Measurements from ENCODE around the gene METTL18. TPM values are rescaled to one million over a fixed set of nuclear protein-coding genes. Genes with fewer than 3 reads are reported as not detected.
A peak's percentile ranks its signal among the peaks of the same experiment; 100 is the strongest.

Gene METTL18
- total RNA-seq, result 9.9 TPM
- 1 to 10 TPM; 5.7 to 9.8 (median 7.7) TPM for polyA plus RNA-seq (ENCODE audit: insufficient read depth in 1 of 8, insufficient read length in 8 of 8, low replicate concordance in 1 of 8)
- long read RNA-seq, donor 1, partial matches to known transcripts, result 0 of 3 reads
- long read RNA-seq, donor 1, other reads (novel, unspliced or antisense), result 0 of 3 reads
- long read RNA-seq, donor 2, partial matches to known transcripts, result 0 of 1 reads
- long read RNA-seq, donor 2, other reads (novel, unspliced or antisense), result 0 of 1 reads
- long read RNA-seq, donor 3, partial matches to known transcripts, result 0 of 1 reads
- long read RNA-seq, donor 3, other reads (novel, unspliced or antisense), result 0 of 1 reads
- long read RNA-seq, donor 4, partial matches to known transcripts, result 0 of 2 reads
- long read RNA-seq, donor 4, other reads (novel, unspliced or antisense), result 0 of 2 reads
- long read RNA-seq, donor 5, transcript METTL18-202 (2 exons, 1,521 nt), result major isoform, 11 of 11 reads
- long read RNA-seq, donor 5, partial matches to known transcripts, result 0 of 11 reads
- long read RNA-seq, donor 5, other reads (novel, unspliced or antisense), result 0 of 11 reads
- long read RNA-seq, donor 6, partial matches to known transcripts, result 0 of 5 reads
- long read RNA-seq, donor 6, other reads (novel, unspliced or antisense), result 0 of 5 reads
- long read RNA-seq, donor 7, partial matches to known transcripts, result 0 of 2 reads
- long read RNA-seq, donor 7, other reads (novel, unspliced or antisense), result 0 of 2 reads
- long read RNA-seq, donor 8, partial matches to known transcripts, result 0 of 6 reads
- long read RNA-seq, donor 8, other reads (novel, unspliced or antisense), result 0 of 6 reads
- long read RNA-seq, donor 9, partial matches to known transcripts, result 0 of 1 reads
- long read RNA-seq, donor 9, other reads (novel, unspliced or antisense), result 0 of 1 reads
- long read RNA-seq, donor 10, transcript METTL18-202 (2 exons, 1,521 nt), result major isoform, 5 of 5 reads
- long read RNA-seq, donor 10, partial matches to known transcripts, result 0 of 5 reads
- long read RNA-seq, donor 10, other reads (novel, unspliced or antisense), result 0 of 5 reads
- long read RNA-seq, donor 11, partial matches to known transcripts, result 0 of 5 reads
- long read RNA-seq, donor 11, other reads (novel, unspliced or antisense), result 0 of 5 reads

GRCh38 chr1:169794530-169795416, at the start of gene METTL18:
TSS of gene METTL18 (minus strand) at chr1:169794907. CDS start at chr1:169793695, 1,212 bp downstream.
- Histone ChIP-seq H3K36me3 (ENCODE audit: control insufficient read depth, insufficient read depth, low read length) (peaks cover 1% of the 10 kb centered on the region), H3K4me1 (ENCODE audit: control insufficient read depth, insufficient read depth, low read length) (peaks cover 4% of the 10 kb centered on the region), H3K9me3 (replicated peaks; ENCODE audit: control insufficient read depth, low read depth, low read length) (no peaks in the 10 kb centered on the region), H3K27ac (ENCODE audit: low read length) (peak within 1 kb of the TSS; percentile 92), H3K27me3 (ENCODE audit: control insufficient read depth, insufficient read depth, low read length) (no peaks in the 10 kb centered on the region), H3K4me3 (ENCODE audit: low read length) (peak within 1 kb of the TSS; percentile 81)
- WGBS (ENCODE audit: insufficient coverage), result 0% methylated on average over 29 of the region's 48 CpGs
- DNase-seq, result peak; percentile 99

DNA sequence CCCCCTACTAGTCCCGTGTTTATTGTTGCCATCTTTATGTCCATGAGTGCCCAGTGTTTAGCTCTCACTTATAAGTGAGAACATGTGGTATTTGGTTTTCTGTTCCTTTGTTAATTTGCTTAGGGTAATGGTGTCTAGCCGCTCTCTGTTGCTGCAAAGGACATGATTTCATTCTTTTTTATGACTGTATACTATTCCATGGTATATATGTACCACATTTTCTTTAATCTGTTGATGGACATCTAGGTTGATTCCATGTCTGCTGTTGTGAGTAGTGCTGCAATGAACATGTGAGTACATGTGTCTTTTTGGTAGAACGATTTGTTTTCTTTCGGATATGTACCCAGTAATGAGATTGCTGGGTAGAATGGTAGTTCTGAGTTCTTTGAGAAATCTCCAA, 44.2 kb upstream of the METTL18 start:
- Histone ChIP-seq H3K36me3 (ENCODE audit: control insufficient read depth, insufficient read depth, low read length) (peaks cover 21% of the 10 kb centered on the region), H3K27ac (ENCODE audit: low read length) (no peak overlapping the region), H3K27me3 (ENCODE audit: control insufficient read depth, insufficient read depth, low read length) (no peaks in the 10 kb centered on the region), H3K4me1 (ENCODE audit: control insufficient read depth, insufficient read depth, low read length) (no peaks in the 10 kb centered on the region), H3K9me3 (replicated peaks; ENCODE audit: control insufficient read depth, low read depth, low read length) (peaks cover 3% of the 10 kb centered on the region), H3K4me3 (ENCODE audit: low read length) (no peak overlapping the region)
- WGBS (ENCODE audit: insufficient coverage), result no CpG with 5 or more reads among the region's 4 CpGs
- DNase-seq, result no peak

- peaks cover 3% of the 10 kb centered on the region for H3K9me3 ChIP-seq (replicated peaks; ENCODE audit: control insufficient read depth, low read depth, low read length)
- no peak for DNase-seq
- peaks cover 30% of the 10 kb centered on the region for H3K36me3 ChIP-seq (ENCODE audit: control insufficient read depth, insufficient read depth, low read length)
- no peak overlapping the region for H3K27ac ChIP-seq (ENCODE audit: low read length)
- H3K4me1 ChIP-seq (ENCODE audit: control insufficient read depth, insufficient read depth, low read length), result no peaks in the 10 kb centered on the region
- H3K27me3 ChIP-seq (ENCODE audit: control insufficient read depth, insufficient read depth, low read length), result no peaks in the 10 kb centered on the region
- H3K4me3 ChIP-seq (ENCODE audit: low read length), result no peak overlapping the region
- WGBS (ENCODE audit: insufficient coverage), result no CpG with 5 or more reads among the region's 1 CpG
Measured at GRCh38 chr1:169836198-169836597, 41.5 kb upstream of the METTL18 start.

DNA sequence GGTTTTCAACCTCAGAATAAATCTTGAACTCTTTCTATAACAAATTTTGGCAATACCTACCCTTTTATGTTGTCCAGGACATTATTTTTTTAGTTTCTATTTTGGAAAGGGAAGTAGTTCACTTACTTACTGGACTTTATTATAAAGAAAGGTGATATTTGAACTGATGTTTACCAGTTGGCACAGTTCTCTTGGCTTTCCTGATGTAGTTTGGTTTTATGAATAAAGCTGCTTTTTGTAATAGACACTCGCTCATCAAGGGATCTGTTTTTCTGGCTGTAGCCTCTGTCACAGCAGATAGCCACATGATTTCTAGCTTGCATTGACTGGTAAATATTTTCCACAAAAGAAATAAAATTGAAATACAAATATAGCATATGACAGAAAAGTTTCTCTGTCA, 40.9 kb upstream of the METTL18 start:
- Histone ChIP-seq H3K36me3 (ENCODE audit: control insufficient read depth, insufficient read depth, low read length) (peaks cover 27% of the 10 kb centered on the region), H3K9me3 (replicated peaks; ENCODE audit: control insufficient read depth, low read depth, low read length) (peaks cover 3% of the 10 kb centered on the region), H3K27ac (ENCODE audit: low read length) (no peak overlapping the region), H3K27me3 (ENCODE audit: control insufficient read depth, insufficient read depth, low read length) (no peaks in the 10 kb centered on the region), H3K4me1 (ENCODE audit: control insufficient read depth, insufficient read depth, low read length) (no peaks in the 10 kb centered on the region), H3K4me3 (ENCODE audit: low read length) (no peak overlapping the region)
- no peak for DNase-seq
- no CpG with 5 or more reads among the region's 1 CpG for WGBS (ENCODE audit: insufficient coverage)

DNA sequence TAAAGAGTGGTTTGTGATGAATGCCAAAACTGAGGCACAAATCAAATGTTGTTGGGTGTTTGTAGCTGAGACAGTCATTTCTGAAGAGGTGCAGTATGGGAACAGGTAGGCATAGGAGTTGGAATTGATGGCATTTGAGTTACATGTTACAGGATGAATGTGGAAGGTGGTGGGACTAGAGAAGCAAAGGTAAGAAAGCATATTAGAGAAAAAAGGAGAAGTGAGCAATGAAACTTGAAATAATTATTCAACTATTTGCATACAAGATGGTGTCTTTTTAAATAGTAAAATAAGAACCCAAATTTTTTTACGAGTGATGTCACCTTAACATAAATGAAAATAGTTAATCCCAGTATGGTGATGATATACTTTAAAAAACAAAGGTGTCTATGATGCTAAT, 40.2 kb upstream of the METTL18 start:
- Histone ChIP-seq H3K4me1 (ENCODE audit: control insufficient read depth, insufficient read depth, low read length) (no peaks in the 10 kb centered on the region), H3K27ac (ENCODE audit: low read length) (no peak overlapping the region), H3K27me3 (ENCODE audit: control insufficient read depth, insufficient read depth, low read length) (no peaks in the 10 kb centered on the region), H3K4me3 (ENCODE audit: low read length) (no peak overlapping the region), H3K36me3 (ENCODE audit: control insufficient read depth, insufficient read depth, low read length) (peaks cover 27% of the 10 kb centered on the region), H3K9me3 (replicated peaks; ENCODE audit: control insufficient read depth, low read depth, low read length) (peaks cover 3% of the 10 kb centered on the region)
- WGBS (ENCODE audit: insufficient coverage), result no CpG with 5 or more reads among the region's 1 CpG
- DNase-seq, result no peak

GRCh38 chr1:169833179-169833901, 38.6 kb upstream of the METTL18 start:
- Histone ChIP-seq H3K36me3 (ENCODE audit: control insufficient read depth, insufficient read depth, low read length) (peaks cover 19% of the 10 kb centered on the region), H3K27me3 (ENCODE audit: control insufficient read depth, insufficient read depth, low read length) (no peaks in the 10 kb centered on the region), H3K4me1 (ENCODE audit: control insufficient read depth, insufficient read depth, low read length) (no peaks in the 10 kb centered on the region), H3K9me3 (replicated peaks; ENCODE audit: control insufficient read depth, low read depth, low read length) (no peaks in the 10 kb centered on the region), H3K4me3 (ENCODE audit: low read length) (no peak overlapping the region), H3K27ac (ENCODE audit: low read length) (no peak overlapping the region)
- DNase-seq, result no peak
- 100% methylated on average over 1 of the region's 4 CpGs for WGBS (ENCODE audit: insufficient coverage)

DNA sequence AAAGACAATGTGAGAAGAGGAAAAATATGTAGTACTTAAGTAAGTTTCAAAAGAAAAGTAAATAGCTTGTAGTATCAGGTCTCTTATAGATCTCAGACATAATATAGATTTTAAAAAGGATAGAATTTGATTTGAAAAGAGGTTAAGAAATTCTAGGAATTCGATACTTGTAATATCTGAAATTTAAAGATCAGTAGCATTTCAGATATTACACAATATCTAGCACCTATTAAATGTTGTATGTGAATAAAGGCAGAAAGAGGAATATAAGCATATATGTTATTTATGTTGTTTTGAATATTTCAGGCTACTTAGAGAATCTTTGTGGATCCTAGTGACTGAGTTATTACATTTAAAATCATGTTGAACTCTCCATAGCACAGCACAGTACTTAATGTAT, 35.0 kb upstream of the METTL18 start:
- Histone ChIP-seq H3K4me3 (ENCODE audit: low read length) (no peak overlapping the region), H3K9me3 (replicated peaks; ENCODE audit: control insufficient read depth, low read depth, low read length) (no peaks in the 10 kb centered on the region), H3K27ac (ENCODE audit: low read length) (no peak overlapping the region), H3K4me1 (ENCODE audit: control insufficient read depth, insufficient read depth, low read length) (no peaks in the 10 kb centered on the region), H3K36me3 (ENCODE audit: control insufficient read depth, insufficient read depth, low read length) (peaks cover 23% of the 10 kb centered on the region), H3K27me3 (ENCODE audit: control insufficient read depth, insufficient read depth, low read length) (no peaks in the 10 kb centered on the region)
- DNase-seq, result no peak
- WGBS (ENCODE audit: insufficient coverage), result no CpG with 5 or more reads among the region's 1 CpG

DNA sequence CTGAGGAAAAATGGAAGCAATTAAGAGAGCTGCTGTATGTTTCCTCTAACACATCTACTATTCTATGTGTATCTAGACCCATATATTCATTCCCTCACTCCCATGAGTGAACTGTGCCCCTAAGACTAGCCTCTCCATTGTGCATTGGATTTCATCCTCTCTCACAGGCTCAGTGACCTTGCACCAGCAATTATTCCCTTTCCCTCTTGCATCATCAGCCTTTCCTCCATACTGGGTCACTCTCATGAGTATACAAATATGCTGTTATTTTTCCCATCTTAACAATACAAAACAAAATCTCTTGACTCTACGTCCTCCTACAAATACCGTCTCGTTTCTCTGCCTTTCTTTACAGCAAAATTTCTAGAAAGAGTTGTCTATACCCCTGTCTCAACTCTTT, 29.4 kb upstream of the METTL18 start:
- peaks cover 18% of the 10 kb centered on the region for H3K36me3 ChIP-seq (ENCODE audit: control insufficient read depth, insufficient read depth, low read length)

GRCh38 chr1:169821500-169821899, 26.8 kb upstream of the METTL18 start:
- Histone ChIP-seq H3K4me1 (ENCODE audit: control insufficient read depth, insufficient read depth, low read length) (no peaks in the 10 kb centered on the region), H3K9me3 (replicated peaks; ENCODE audit: control insufficient read depth, low read depth, low read length) (no peaks in the 10 kb centered on the region), H3K4me3 (ENCODE audit: low read length) (no peak overlapping the region), H3K27me3 (ENCODE audit: control insufficient read depth, insufficient read depth, low read length) (no peaks in the 10 kb centered on the region), H3K27ac (ENCODE audit: low read length) (no peak overlapping the region), H3K36me3 (ENCODE audit: control insufficient read depth, insufficient read depth, low read length) (peaks cover 10% of the 10 kb centered on the region)
- WGBS (ENCODE audit: insufficient coverage), result no CpG with 5 or more reads among the region's 7 CpGs
- DNase-seq, result no peak

More for the DNA sequence above, 29.4 kb upstream of the METTL18 start:
- Histone ChIP-seq H3K27ac (ENCODE audit: low read length) (no peak overlapping the region), H3K27me3 (ENCODE audit: control insufficient read depth, insufficient read depth, low read length) (no peaks in the 10 kb centered on the region), H3K4me1 (ENCODE audit: control insufficient read depth, insufficient read depth, low read length) (no peaks in the 10 kb centered on the region), H3K9me3 (replicated peaks; ENCODE audit: control insufficient read depth, low read depth, low read length) (no peaks in the 10 kb centered on the region), H3K4me3 (ENCODE audit: low read length) (no peak overlapping the region)
- WGBS (ENCODE audit: insufficient coverage), result 82% methylated on average over 3 of the region's 3 CpGs
- DNase-seq, result no peak

Measured in muscle of leg (tissue), 16 donors.